GM21526 (cell line): ENCODE data around the gene MAP3K15.

ENCODE experiments used
- ATAC-seq: cut with Tn5 transposase; IDR thresholded peaks from one replicate; pipeline ENCODE4 v1.9.1; 2021; ENCODE audit warnings: moderate library complexity; ENCODE audit not compliant: unreplicated experiment, low FRiP score

The MAP3K15 gene

GRCh38 chrX:19350941-19351384, 164.3 kb downstream of the MAP3K15 start:
- ATAC-seq = peak; percentile 79

- ATAC-seq = no peak
Observed at GRCh38 chrX:19349264-19349663, 166.0 kb downstream of the MAP3K15 start.

GRCh38 chrX:19347916-19348315, 167.4 kb downstream of the MAP3K15 start:
- no peak for ATAC-seq

GRCh38 chrX:19344661-19345060, 170.6 kb downstream of the MAP3K15 start:
- ATAC-seq = no peak

GRCh38 chrX:19343535-19344408, 171.5 kb downstream of the MAP3K15 start, which contains the start of gene PDHA1:
Gene PDHA1, plus strand, starts transcription at chrX:19343927. Its CDS starts 111 bp downstream, at chrX:19344038.
- peak; percentile 98 for ATAC-seq

GRCh38 chrX:19343085-19343534, 172.2 kb downstream of the MAP3K15 start:
- no peak for ATAC-seq

GRCh38 chrX:19342331-19342906, 172.9 kb downstream of the MAP3K15 start:
- ATAC-seq = no peak

GRCh38 chrX:19334945-19335626, 180.2 kb downstream of the MAP3K15 start:
- no peak for ATAC-seq

- ATAC-seq = no peak
Observed at GRCh38 chrX:19332983-19333382, 182.3 kb downstream of the MAP3K15 start.

GRCh38 chrX:19331831-19332230, 183.5 kb downstream of the MAP3K15 start:
- ATAC-seq = no peak

GRCh38 chrX:19326567-19326966, 188.7 kb downstream of the MAP3K15 start:
- no peak for ATAC-seq
